Astrocyte of the spinal cord (primary cell): ENCODE measurements around the gene LRRN4CL.

ENCODE experiments used
- DNase-seq: peaks from one replicate; pipeline ENCODE4 v3.0.0; 2011; ENCODE audit warnings: low read depth, low spot score
- H3K4me3 ChIP-seq: 2 replicates; pipeline ENCODE4 v1.5.1; 2011; ENCODE audit warnings: low read depth, mild to moderate bottlenecking, low read length, moderate library complexity
- CTCF ChIP-seq: IDR thresholded peaks from 2 replicates; pipeline ENCODE4 v1.5.1; 2012; ENCODE audit warnings: low read depth, mild to moderate bottlenecking, low read length, inconsistent platforms
- in situ Hi-C: cut with HindIII; loops from 2 replicates; pipeline ENCODE4 v1.10.0; 2017; ENCODE audit warnings: low sequenced_read_pairs

The LRRN4CL gene

DNA sequence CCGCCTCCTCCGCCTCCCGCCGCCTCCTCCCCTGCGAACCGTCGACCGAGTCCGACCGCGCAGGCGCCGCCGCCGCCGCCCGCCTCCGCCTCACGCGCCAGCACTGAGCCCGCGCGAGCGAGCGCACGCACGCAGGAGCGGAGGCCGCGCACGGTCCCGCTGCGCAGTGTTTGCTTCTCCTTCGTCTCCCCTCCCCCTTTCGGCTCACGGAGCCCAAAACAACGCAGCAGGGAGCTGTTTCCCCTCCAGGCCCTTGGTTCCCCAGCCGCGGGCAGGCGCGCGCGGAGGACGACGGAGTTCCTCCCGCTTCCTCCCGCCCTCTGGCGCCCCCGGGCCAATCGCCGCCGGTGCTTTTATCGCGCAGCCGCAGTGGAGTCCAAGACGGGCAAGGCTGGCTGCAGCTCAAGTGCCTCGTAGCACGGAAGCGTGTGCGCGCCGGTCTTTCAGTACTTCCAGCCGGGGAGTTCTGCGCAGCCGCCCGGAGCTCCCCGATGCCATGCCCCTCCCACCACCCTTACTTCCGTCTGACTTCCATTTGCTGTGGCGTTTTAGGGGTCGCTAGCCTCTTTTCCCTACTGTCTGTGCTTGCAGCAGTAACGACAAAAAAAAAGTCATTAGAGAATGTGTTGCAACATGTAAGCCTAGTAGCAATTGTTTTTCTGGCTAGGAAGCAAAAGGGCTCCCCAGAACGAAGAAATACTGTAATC, 38.0 kb upstream of the LRRN4CL start, which contains the start of gene HNRNPUL2:
TSS of gene HNRNPUL2 (minus strand) at position 293 of the 707 bp plus-strand sequence. CDS start 301 bp downstream, outside the sequence.
- in situ Hi-C loops, result no loop called here

DNA sequence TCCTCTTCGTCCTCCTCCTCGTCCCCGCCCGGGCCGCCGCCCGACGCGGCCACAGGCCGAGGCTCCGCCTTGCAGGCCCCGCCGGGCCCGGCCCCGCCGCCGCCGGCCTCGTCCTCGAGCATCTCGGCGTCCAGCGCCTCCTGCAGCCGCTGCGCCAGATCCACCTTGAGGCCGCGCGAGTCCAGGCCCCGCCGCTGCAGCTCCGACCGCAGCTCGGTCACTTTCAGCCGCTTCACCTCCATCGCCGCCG, 37.5 kb upstream of the LRRN4CL start:
- no peak for TF ChIP-seq CTCF
- in situ Hi-C loops, result no loop called here
- peak overlapping the region; percentile 78 for H3K4me3 ChIP-seq
- no peak for DNase-seq

More for the DNA sequence above, 38.0 kb upstream of the LRRN4CL start, which contains the start of gene HNRNPUL2:
- DNase-seq, result peak; percentile 99
- peak; percentile 6 for TF ChIP-seq CTCF
- peak within 1 kb of the TSS; percentile 78 for H3K4me3 ChIP-seq

GRCh38 chr11:62726156-62726914, 37.0 kb upstream of the LRRN4CL start:
- DNase-seq, result no peak
- H3K4me3 ChIP-seq, result peak overlapping the region; percentile 78

DNA sequence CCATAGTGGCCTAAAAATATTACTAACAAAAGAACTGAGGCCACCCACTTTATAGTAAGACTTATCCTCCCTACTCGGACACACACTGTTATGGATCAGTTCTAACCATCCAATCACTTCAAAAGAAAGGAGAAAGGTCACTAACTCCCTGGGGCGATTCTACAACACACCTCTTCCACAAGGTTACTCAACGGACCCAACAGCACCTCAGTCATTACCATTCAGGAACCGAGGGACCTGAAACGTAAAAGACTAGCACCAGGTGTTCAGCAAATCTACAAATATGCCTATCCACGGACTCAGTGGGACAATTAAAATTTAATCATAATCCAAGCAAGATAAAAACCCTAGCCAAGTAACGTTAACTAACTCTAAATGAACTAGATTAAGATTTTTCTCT, 36.3 kb upstream of the LRRN4CL start:
- DNase-seq, result no peak
- H3K4me3 ChIP-seq, result peak overlapping the region; percentile 78
- in situ Hi-C loops, result no loop called here
- no peak for TF ChIP-seq CTCF

More at GRCh38 chr11:62726156-62726914, 37.0 kb upstream of the LRRN4CL start:
- TF ChIP-seq CTCF, result no peak
- in situ Hi-C loops, result no loop called here

DNA sequence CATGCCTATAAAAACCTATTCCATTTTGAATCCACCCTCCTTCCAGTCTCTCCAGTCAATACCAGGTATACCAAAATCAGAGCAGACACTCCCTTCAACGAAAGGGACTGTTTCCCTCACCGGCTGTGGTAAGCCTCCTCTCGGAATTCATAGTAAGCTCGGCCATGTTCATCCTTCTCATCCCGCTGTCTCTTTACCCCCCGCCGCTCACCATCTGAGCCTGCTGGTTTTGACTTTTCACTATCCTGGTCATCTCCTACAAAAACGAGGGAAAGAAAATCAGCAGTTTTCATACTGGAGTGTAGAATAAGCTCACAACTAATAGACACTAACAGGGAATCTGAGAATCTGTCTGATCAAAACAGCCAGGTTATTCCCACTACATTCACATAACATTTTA, 34.8 kb upstream of the LRRN4CL start:
- DNase-seq, result no peak
- in situ Hi-C loops, result no loop called here
- H3K4me3 ChIP-seq, result peak overlapping the region; percentile 78
- TF ChIP-seq CTCF, result no peak

DNA sequence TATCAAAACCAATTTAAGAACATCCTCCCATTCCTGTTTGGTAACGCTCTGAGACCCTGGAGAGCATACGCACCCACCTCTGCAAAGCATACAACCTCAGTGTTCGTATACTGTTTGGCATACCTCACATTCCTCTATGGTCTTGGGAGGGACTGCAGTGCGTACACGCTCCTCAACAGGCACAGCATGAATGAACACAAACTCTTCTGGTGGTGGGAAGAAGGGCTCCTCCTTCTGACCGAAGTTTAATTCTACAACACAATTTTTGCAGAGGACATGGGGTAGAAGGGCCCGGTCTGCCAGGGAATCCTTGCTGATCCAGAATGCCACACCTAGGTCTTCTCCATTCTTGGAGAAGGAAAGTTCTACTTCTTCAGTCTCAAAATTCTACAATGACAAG, 32.7 kb upstream of the LRRN4CL start:
- peak; percentile 13 for TF ChIP-seq CTCF
- no peak overlapping the region for H3K4me3 ChIP-seq
- in situ Hi-C loops, result no loop called here
- DNase-seq, result peak; percentile 39
